WTC11 (cell line): ENCODE data around the gene NRXN3.

Experiments
- AR ChIP-seq: fragments of 250-450 bp; sonication (Bioruptor Pico); IDR thresholded peaks from 2 replicates; pipeline ENCODE4 v1.9.0; 2021; ENCODE audit warnings: mild to moderate bottlenecking
- ATF2 ChIP-seq: sonication (generic); formaldehyde crosslinking; IDR thresholded peaks from 2 replicates; pipeline ENCODE4 v1.8.1; 2022; ENCODE audit warnings: low read depth, missing genetic modification reagents, borderline replicate concordance
- CTCF ChIP-seq: fragments of 200-600 bp; IDR thresholded peaks from 2 replicates; pipeline ENCODE4 v1.8.0; 2022; ENCODE audit warnings: antibody characterized with exemption
- JUN ChIP-seq: sonication (generic); formaldehyde crosslinking; IDR thresholded peaks from 2 replicates; pipeline ENCODE4 v1.8.0; 2023; ENCODE audit warnings: mild to moderate bottlenecking, missing genetic modification reagents
- RELA ChIP-seq: sonication (generic); formaldehyde crosslinking; IDR thresholded peaks from 2 replicates; pipeline ENCODE4 v1.8.1; 2022; ENCODE audit warnings: missing genetic modification reagents, mild to moderate bottlenecking, borderline replicate concordance
- SMAD3 ChIP-seq: sonication (generic); formaldehyde crosslinking; IDR thresholded peaks from 2 replicates; pipeline ENCODE4 v1.8.0; 2022; ENCODE audit warnings: missing genetic modification reagents, mild to moderate bottlenecking, borderline replicate concordance
- SOX15 ChIP-seq: fragments of 250-450 bp; sonication (Bioruptor Pico); IDR thresholded peaks from 2 replicates; pipeline ENCODE4 v1.9.0; 2021; ENCODE audit warnings: mild to moderate bottlenecking
- ZMAT4 ChIP-seq: fragments of 250-450 bp; sonication (Bioruptor Pico); IDR thresholded peaks from 2 replicates; pipeline ENCODE4 v1.9.0; 2021; ENCODE audit warnings: mild to moderate bottlenecking
- ZNF138 ChIP-seq: sonication (generic); formaldehyde crosslinking; conservative IDR thresholded peaks from 2 replicates; pipeline ENCODE4 v1.8.1; 2022; ENCODE audit warnings: mild to moderate bottlenecking, moderate library complexity, missing genetic modification reagents
- ZNF281 ChIP-seq: sonication (generic); formaldehyde crosslinking; IDR thresholded peaks from 2 replicates; pipeline ENCODE4 v1.8.0; 2023; ENCODE audit warnings: mild to moderate bottlenecking, missing genetic modification reagents
- ZNF423 ChIP-seq: fragments of 250-450 bp; sonication (Bioruptor Pico); IDR thresholded peaks from 2 replicates; pipeline ENCODE4 v2.1.2; 2022; ENCODE audit warnings: mild to moderate bottlenecking, moderate library complexity

- TF ChIP-seq ZNF281 (CRISPR knock-in tag) (no peak), ZNF138 (CRISPR knock-in tag) (no peak), CTCF (no peak), RELA (CRISPR knock-in tag) (no peak), SOX15 (CRISPR knock-in tag) (no peak), SMAD3 (CRISPR knock-in tag) (no peak), AR (CRISPR knock-in tag) (no peak), JUN (no peak), ZNF423 (CRISPR knock-in tag) (no peak), ATF2 (no peak), ZMAT4 (CRISPR knock-in tag) (no peak)
Measured at GRCh38 chr14:79745046-79745445, 1574.9 kb downstream of the NRXN3 start.
